Smooth muscle cell (in vitro differentiated cells): ENCODE data around the gene C20orf204. TPM values are rescaled to one million over a fixed set of nuclear protein-coding genes. Genes with fewer than 3 reads are reported as not detected.

ENCODE experiments used
- DNase-seq: peaks from one replicate; lab custom pipeline; 2025; ENCODE audit not compliant: unreplicated experiment; lab: John Stamatoyannopoulos, UW
- H2AFZ ChIP-seq: fragments of 200-600 bp; sonication (generic); 2 replicates; pipeline ENCODE4 v1.6.0; 2016; ENCODE audit warnings: antibody characterized with exemption, low read depth, mild to moderate bottlenecking
- H3F3A ChIP-seq: fragments of 200-600 bp; sonication (generic); 2 replicates; pipeline ENCODE4 v1.6.0; 2017; ENCODE audit warnings: antibody characterized with exemption, low read depth
- H3K27ac ChIP-seq: fragments of 200-600 bp; sonication (generic); 2 replicates; pipeline ENCODE4 v1.5.1; 2016; ENCODE audit warnings: low read depth, mild to moderate bottlenecking
- H3K27me3 ChIP-seq: fragments of 200-600 bp; sonication (generic); 2 replicates; pipeline ENCODE4 v1.6.1; 2016; ENCODE audit warnings: low read depth, mild to moderate bottlenecking
- H3K36me3 ChIP-seq: fragments of 200-600 bp; sonication (generic); 2 replicates; pipeline ENCODE4 v1.5.1; 2016; ENCODE audit warnings: low read depth
- H3K4me1 ChIP-seq: fragments of 200-600 bp; sonication (generic); 2 replicates; pipeline ENCODE4 v1.5.1; 2016; ENCODE audit warnings: low read depth
- H3K4me2 ChIP-seq: fragments of 200-600 bp; sonication (generic); 2 replicates; pipeline ENCODE4 v1.6.0; 2016; ENCODE audit warnings: mild to moderate bottlenecking
- H3K4me3 ChIP-seq: fragments of 200-600 bp; sonication (generic); 2 replicates; pipeline ENCODE4 v1.5.1; 2016; ENCODE audit warnings: mild to moderate bottlenecking
- H3K79me2 ChIP-seq: fragments of 200-600 bp; sonication (generic); 2 replicates; pipeline ENCODE4 v1.6.0; 2016; ENCODE audit warnings: low read depth, mild to moderate bottlenecking
- H3K9ac ChIP-seq: fragments of 200-600 bp; sonication (generic); 2 replicates; pipeline ENCODE4 v1.6.0; 2016; ENCODE audit warnings: low read depth
- H3K9me3 ChIP-seq: fragments of 200-600 bp; sonication (generic); replicated peaks from 2 replicates; pipeline ENCODE4 v1.5.1; 2016; ENCODE audit warnings: low read depth
- H4K20me1 ChIP-seq: fragments of 200-600 bp; sonication (generic); 2 replicates; pipeline ENCODE4 v1.6.0; 2016; ENCODE audit warnings: low read depth
- WGBS: methylation state at CpG from one replicate; pipeline ENCODE4 v1.1.7; 2016; ENCODE audit warnings: low lambda C conversion rate; 5-methylcytosine and 5-hydroxymethylcytosine counted together
- polyA plus RNA-seq: library from polyadenylated mRNA; unstranded; fragments of >200 nt; fragmentation: Nextera tagmentation; extraction: Ambion mirVana; gene quantifications from 2 replicates; pipeline ENCODE4 v1.2.1, GENCODE V29; 2016
- total RNA-seq: library from RNA; depleted of rRNA; stranded (reverse); fragments of >200 nt; gene quantifications from 2 replicates; pipeline ENCODE4 v1.2.3, GENCODE V29; 2014
- TF ChIP-seq, protein P1 (sequence below): fragments of 200-600 bp; sonication (generic); IDR thresholded peaks from 2 replicates; pipeline ENCODE4 v1.5.1; 2017; ENCODE audit warnings: borderline replicate concordance, mild to moderate bottlenecking, antibody characterized with exemption; ENCODE audit not compliant: insufficient read depth, poor library complexity, severe bottlenecking

Gene C20orf204
- total and polyA plus RNA-seq, 2 experiments from 2014 or later: 0.09 to 0.87 TPM

GRCh38 chr20:64070244-64070993 lies 34.4 kb downstream of the C20orf204 start:
- H3K4me2 ChIP-seq: no peak overlapping the region
- DNase-seq: no peak
- H4K20me1 ChIP-seq: no peaks in the 10 kb centered on the region
- H3K27me3 ChIP-seq: no peaks in the 10 kb centered on the region
- TF ChIP-seq, protein P1, sequence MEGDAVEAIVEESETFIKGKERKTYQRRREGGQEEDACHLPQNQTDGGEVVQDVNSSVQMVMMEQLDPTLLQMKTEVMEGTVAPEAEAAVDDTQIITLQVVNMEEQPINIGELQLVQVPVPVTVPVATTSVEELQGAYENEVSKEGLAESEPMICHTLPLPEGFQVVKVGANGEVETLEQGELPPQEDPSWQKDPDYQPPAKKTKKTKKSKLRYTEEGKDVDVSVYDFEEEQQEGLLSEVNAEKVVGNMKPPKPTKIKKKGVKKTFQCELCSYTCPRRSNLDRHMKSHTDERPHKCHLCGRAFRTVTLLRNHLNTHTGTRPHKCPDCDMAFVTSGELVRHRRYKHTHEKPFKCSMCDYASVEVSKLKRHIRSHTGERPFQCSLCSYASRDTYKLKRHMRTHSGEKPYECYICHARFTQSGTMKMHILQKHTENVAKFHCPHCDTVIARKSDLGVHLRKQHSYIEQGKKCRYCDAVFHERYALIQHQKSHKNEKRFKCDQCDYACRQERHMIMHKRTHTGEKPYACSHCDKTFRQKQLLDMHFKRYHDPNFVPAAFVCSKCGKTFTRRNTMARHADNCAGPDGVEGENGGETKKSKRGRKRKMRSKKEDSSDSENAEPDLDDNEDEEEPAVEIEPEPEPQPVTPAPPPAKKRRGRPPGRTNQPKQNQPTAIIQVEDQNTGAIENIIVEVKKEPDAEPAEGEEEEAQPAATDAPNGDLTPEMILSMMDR: no peak
- H3K4me3 ChIP-seq: no peak overlapping the region
- H3K36me3 ChIP-seq: no peaks in the 10 kb centered on the region
- no peaks in the 10 kb centered on the region for H3K79me2 ChIP-seq
- H3K9ac ChIP-seq: no peak overlapping the region
- H3K4me1 ChIP-seq: no peaks in the 10 kb centered on the region
- no peak overlapping the region for H2AFZ ChIP-seq
- 97% methylated on average over 31 of the region's 31 CpGs for WGBS
- H3F3A ChIP-seq: no peaks in the 10 kb centered on the region
- H3K9me3 ChIP-seq: no peaks in the 10 kb centered on the region
- H3K27ac ChIP-seq: no peak overlapping the region

DNA sequence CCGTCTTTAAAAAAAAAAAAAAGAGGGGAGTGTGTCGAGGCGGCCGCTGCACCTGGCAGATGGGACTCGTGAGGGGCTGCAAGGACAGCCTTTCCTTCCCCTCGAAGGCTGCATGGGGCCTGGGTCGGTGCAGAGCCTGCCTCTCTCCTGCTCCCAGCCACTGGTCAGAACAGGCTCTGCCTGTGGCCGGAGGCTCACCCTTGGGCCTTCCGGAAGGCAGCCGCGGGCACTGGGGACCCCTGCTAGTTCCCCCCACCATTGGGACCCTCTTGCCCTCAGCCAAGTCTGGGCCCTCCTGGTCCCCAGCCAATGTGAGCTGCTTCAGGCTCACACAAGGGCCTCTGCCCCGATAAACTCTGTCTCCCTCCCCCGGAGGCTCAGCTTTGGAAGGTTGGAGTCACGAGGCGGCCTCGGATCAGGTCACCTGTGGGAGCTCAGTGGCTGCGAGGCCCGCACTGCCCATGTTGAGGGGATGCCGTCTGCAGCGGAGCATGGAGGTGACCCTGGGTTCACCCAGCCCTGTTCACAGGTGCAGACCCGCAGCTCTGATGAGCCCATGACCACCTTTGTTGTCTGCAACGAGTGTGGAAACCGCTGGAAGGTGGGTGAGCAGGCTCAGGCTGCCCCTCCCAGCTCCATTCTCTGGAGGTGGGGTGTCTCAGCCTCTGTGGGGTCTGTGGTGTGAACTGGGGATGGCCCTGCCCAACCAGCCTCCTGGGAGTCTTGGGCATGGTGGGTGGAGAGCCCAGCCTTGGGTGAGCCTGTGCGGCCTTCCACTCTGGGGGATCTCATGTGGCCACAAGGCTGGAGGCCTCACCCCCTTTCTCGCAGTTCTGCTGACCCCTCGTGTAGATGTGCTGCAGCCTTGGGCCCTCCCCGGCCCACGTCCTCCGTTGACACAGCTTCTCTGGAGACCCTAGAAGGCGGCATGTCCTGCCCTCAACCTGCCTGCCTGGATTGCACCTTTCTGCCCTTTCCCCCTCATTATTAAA lies 35.7 kb downstream of the C20orf204 start:
- no peak overlapping the region for H2AFZ ChIP-seq
- no peaks in the 10 kb centered on the region for H4K20me1 ChIP-seq
- H3K9me3 ChIP-seq: no peaks in the 10 kb centered on the region
- H3K79me2 ChIP-seq: no peaks in the 10 kb centered on the region
- 94% methylated on average over 28 of the region's 30 CpGs for WGBS
- DNase-seq: no peak
- TF ChIP-seq, protein P1: no peak
- H3K4me2 ChIP-seq: no peak overlapping the region
- H3K27me3 ChIP-seq: no peaks in the 10 kb centered on the region
- H3K36me3 ChIP-seq: no peaks in the 10 kb centered on the region
- no peaks in the 10 kb centered on the region for H3K4me1 ChIP-seq
- no peaks in the 10 kb centered on the region for H3F3A ChIP-seq
- H3K4me3 ChIP-seq: no peak overlapping the region
- H3K9ac ChIP-seq: no peak overlapping the region
- H3K27ac ChIP-seq: no peak overlapping the region

GRCh38 chr20:64072498-64073063 lies 36.6 kb downstream of the C20orf204 start:
- TF ChIP-seq, protein P1: no peak
- Histone ChIP-seq H3K27ac (no peak overlapping the region), H3K9me3 (no peaks in the 10 kb centered on the region), H3F3A (no peaks in the 10 kb centered on the region), H2AFZ (no peak overlapping the region), H3K4me3 (no peak overlapping the region), H3K9ac (no peak overlapping the region), H3K4me1 (no peaks in the 10 kb centered on the region), H3K27me3 (no peaks in the 10 kb centered on the region), H3K36me3 (no peaks in the 10 kb centered on the region), H3K4me2 (no peak overlapping the region), H3K79me2 (no peaks in the 10 kb centered on the region), H4K20me1 (no peaks in the 10 kb centered on the region)
- DNase-seq: no peak
- 96% methylated on average over 14 of the region's 14 CpGs for WGBS
